ENCODE data around the gene SLC47A1. TPM values are rescaled to one million over a fixed set of nuclear protein-coding genes. Genes with fewer than 3 reads are reported as not detected.

SLC47A1 gene
- total RNA-seq, 1 donor from 2014 or later: 29.7 TPM

DNA sequence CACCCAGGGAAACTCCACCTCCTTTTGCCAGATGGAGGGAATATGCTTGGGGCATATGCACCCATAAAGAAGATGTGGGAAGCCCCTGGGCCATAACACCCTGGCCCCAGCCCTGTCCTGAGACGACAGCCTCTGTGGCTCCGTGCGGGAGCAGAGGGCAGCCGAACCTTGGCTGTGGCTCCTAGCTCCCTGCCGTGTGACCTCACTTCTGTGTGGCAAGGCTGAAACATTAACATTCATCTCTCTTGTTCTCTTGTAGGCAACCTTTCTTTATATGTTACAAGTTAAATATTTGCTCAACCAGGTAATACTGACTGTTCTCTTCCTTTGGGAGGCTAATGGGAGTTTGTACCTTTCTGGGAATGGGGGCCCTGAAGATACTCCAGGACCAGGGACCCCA, 17.5 kb downstream of the SLC47A1 start:
- no peaks in the 10 kb centered on the region for H3K9me3 ChIP-seq
- H3K4me1 ChIP-seq: peaks cover 36% of the 10 kb centered on the region
- TF ChIP-seq POLR2AphosphoS5 (IDR thresholded peaks at IDR 0.05; ENCODE audit: insufficient read depth in 1 of 2, low read depth in 1 of 2) (peak in 1 of 2 donors; percentile 30), POLR2A (IDR thresholded peaks at IDR 0.05) (no peak)
- TF ChIP-seq, protein P1, sequence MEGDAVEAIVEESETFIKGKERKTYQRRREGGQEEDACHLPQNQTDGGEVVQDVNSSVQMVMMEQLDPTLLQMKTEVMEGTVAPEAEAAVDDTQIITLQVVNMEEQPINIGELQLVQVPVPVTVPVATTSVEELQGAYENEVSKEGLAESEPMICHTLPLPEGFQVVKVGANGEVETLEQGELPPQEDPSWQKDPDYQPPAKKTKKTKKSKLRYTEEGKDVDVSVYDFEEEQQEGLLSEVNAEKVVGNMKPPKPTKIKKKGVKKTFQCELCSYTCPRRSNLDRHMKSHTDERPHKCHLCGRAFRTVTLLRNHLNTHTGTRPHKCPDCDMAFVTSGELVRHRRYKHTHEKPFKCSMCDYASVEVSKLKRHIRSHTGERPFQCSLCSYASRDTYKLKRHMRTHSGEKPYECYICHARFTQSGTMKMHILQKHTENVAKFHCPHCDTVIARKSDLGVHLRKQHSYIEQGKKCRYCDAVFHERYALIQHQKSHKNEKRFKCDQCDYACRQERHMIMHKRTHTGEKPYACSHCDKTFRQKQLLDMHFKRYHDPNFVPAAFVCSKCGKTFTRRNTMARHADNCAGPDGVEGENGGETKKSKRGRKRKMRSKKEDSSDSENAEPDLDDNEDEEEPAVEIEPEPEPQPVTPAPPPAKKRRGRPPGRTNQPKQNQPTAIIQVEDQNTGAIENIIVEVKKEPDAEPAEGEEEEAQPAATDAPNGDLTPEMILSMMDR (IDR thresholded peaks at IDR 0.05): no peak
- no peaks in the 10 kb centered on the region for H3K27me3 ChIP-seq
- DNase-seq (ENCODE audit: extremely low spot score in 2 of 2): no peak
- H3K27ac ChIP-seq: peak overlapping the region; percentile 96
- H3K36me3 ChIP-seq: peaks cover 0 to 3% of the 10 kb centered on the region in 2 donors
- H3K4me3 ChIP-seq: no peak overlapping the region
- intact Hi-C loops (cut with DNase I): no loop called here

DNA sequence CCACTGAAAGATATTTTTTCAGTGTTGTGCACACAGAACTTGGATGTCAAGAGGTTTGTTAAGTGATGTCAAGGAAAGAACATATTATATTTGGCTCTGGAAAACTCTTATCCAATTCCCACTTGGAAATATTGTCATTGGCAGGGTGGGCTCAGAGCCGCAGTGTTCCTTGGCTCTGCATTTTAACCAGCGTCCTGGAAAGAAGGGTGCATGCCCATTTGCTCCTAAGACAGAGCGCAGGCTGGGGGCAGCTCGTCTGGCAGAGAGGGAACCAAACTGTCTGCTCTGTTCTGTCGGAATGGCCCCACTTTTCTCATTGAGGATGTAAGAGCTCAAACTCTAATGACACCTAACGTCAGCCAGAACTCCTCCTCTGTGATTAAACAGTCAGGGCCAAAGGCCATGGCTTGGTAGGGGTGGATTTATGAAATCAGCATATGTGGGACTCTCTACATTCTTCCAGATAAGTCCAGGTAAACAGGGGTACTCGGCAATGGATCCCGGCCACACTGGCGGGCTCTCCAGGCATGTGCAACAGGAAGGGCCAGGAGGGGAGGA, 18.0 kb downstream of the SLC47A1 start:
- H3K27ac ChIP-seq: peak overlapping the region; percentile 96
- intact Hi-C loops (cut with DNase I): no loop called here
- no peak for TF ChIP-seq POLR2AphosphoS5 (IDR thresholded peaks at IDR 0.05; ENCODE audit: insufficient read depth in 1 of 2, low read depth in 1 of 2)
- TF ChIP-seq, protein P1 (IDR thresholded peaks at IDR 0.05): no peak
- no peak for TF ChIP-seq POLR2A (IDR thresholded peaks at IDR 0.05)
- H3K4me3 ChIP-seq: no peak overlapping the region
- H3K36me3 ChIP-seq: peaks cover 0 to 3% of the 10 kb centered on the region in 2 donors
- no peaks in the 10 kb centered on the region for H3K9me3 ChIP-seq
- H3K27me3 ChIP-seq: no peaks in the 10 kb centered on the region
- peaks cover 31% of the 10 kb centered on the region for H3K4me1 ChIP-seq
- no peak for DNase-seq (ENCODE audit: extremely low spot score in 2 of 2)

DNA sequence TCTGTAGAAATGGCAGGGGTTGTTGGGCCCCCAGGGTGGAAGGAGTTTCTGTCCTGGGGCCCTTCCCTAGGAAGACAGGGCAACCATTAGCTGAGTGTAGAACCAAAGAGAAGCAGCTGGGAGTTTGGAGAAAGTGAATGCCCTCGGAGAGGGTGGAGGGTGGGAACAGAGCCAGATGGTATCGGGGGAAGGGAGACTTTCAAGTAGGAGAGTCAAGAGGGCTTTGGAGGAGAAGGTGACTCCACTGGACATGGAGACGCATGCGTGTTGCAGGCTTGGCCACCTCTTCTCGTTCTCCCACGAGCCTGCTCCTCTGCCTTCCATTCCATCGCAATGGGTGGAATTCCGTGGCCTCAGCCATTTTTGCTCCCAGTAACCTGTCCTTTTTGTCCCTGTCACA, 19.4 kb downstream of the SLC47A1 start:
- Histone ChIP-seq H3K27ac (peak overlapping the region; percentile 96), H3K4me1 (peaks cover 27% of the 10 kb centered on the region), H3K27me3 (no peaks in the 10 kb centered on the region), H3K36me3 (peaks cover 0 to under 1% of the 10 kb centered on the region in 2 donors), H3K9me3 (no peaks in the 10 kb centered on the region), H3K4me3 (no peak overlapping the region)
- no peak for TF ChIP-seq POLR2A (IDR thresholded peaks at IDR 0.05)
- TF ChIP-seq, protein P1 (IDR thresholded peaks at IDR 0.05): no peak
- no peak for TF ChIP-seq POLR2AphosphoS5 (IDR thresholded peaks at IDR 0.05; ENCODE audit: insufficient read depth in 1 of 2, low read depth in 1 of 2)
- intact Hi-C loops (cut with DNase I): no loop called here
- DNase-seq (ENCODE audit: extremely low spot score in 2 of 2): no peak

DNA sequence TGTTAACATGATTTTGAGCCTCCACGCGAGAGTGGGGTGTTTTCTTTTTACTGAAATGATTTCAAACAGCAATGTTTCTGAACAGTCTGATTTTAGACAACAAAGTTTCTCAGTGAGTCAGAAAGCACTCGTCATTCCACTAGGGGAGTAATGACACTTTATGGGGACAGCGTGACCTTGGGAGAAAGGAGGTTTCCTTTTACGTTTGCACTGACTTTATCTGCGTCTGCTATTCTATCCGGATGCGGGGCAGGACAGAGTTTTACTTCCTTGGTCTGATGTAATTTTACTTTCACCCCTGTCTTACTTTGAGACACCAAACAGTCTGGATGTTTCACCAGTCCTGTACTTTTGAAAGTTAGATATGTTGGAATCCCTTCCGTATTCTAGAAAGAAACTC, 20.7 kb downstream of the SLC47A1 start:
- intact Hi-C loops (cut with DNase I): no loop called here
- H3K4me3 ChIP-seq: no peak overlapping the region
- no peaks in the 10 kb centered on the region for H3K27me3 ChIP-seq
- peak overlapping the region; percentile 96 for H3K27ac ChIP-seq
- no peaks in the 10 kb centered on the region for H3K9me3 ChIP-seq
- TF ChIP-seq POLR2AphosphoS5 (IDR thresholded peaks at IDR 0.05; ENCODE audit: insufficient read depth in 1 of 2, low read depth in 1 of 2) (peak; percentile 22 to 82), POLR2A (IDR thresholded peaks at IDR 0.05) (peak in 1 of 2 donors; percentile 21)
- TF ChIP-seq, protein P1 (IDR thresholded peaks at IDR 0.05): peak in 1 of 3 experiments; percentile 23
- H3K36me3 ChIP-seq: no peaks in the 10 kb centered on the region
- no peak for DNase-seq (ENCODE audit: extremely low spot score in 2 of 2)
- H3K4me1 ChIP-seq: peaks cover 27% of the 10 kb centered on the region

DNA sequence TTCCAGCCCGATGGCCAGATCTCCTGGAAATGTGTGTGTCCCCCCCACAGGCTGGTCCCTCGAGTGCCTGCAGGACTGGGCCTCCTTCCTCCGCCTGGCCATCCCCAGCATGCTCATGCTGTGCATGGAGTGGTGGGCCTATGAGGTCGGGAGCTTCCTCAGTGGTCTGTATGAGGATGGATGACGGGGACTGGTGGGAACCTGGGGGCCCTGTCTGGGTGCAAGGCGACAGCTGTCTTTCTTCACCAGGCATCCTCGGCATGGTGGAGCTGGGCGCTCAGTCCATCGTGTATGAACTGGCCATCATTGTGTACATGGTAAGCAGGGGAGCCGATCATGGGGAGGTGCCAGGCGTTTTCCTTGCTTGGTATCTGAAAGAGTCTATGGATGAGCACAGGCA, 22.1 kb downstream of the SLC47A1 start:
- Histone ChIP-seq H3K27ac (peak overlapping the region; percentile 96), H3K4me1 (peaks cover 27% of the 10 kb centered on the region), H3K4me3 (no peak overlapping the region), H3K36me3 (no peaks in the 10 kb centered on the region), H3K27me3 (no peaks in the 10 kb centered on the region), H3K9me3 (no peaks in the 10 kb centered on the region)
- intact Hi-C loops (cut with DNase I): no loop called here
- TF ChIP-seq POLR2AphosphoS5 (IDR thresholded peaks at IDR 0.05; ENCODE audit: insufficient read depth in 1 of 2, low read depth in 1 of 2) (no peak), POLR2A (IDR thresholded peaks at IDR 0.05) (no peak)
- TF ChIP-seq, protein P1 (IDR thresholded peaks at IDR 0.05): no peak
- DNase-seq (ENCODE audit: extremely low spot score in 2 of 2): no peak

All from vagina (tissue), 2 donors.